EH (cell line): ENCODE measurements around the gene TOR1AIP2.
"Not testable (repeated sequence)": the region's sequence is repeated elsewhere in the genome, so short reads cannot be mapped to it uniquely, and the experiment has no call there.

Source experiments
- DNase-seq: peaks from one replicate; pipeline ENCODE4 v3.0.0-alpha.2; 2015; ENCODE audit warnings: low read depth

The TOR1AIP2 gene

DNA sequence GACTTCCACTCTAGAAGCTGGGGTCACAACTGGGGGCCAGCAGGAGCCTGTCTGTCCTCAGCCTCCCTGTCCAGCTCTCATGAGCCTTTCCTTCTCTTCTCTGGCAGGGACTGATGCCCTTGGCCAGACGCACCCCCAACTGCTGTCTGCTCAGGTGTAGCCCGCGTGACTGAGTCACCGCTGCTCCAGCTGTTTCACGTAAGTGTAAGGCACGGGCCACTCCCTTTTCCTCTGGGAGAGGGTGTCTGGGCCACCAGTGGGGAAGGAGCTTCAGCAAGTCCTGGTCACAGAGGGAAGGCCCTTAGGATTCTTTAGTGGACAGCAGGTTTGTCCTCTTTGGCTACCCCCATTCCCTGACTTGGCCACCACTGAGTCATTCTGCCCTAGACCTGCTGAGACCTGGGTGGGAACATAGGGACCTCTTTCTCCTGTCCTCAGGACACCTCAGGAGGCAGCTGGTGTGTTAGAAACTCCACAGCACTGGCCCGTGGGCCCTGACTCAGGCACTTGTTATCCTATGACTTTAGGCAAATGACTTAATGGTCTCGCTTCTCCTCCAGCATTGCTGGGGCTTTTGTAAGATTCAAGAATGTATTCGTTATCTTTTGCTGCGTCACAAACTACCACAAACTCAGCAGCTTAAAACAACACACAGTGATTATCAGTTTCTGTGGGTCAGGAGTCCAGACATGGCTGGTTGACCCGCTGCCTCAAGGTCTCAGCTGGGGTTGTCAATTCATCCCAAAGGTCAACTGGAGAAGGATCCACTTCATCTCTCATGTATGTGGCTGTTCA is 69.7 kb downstream of the TOR1AIP2 start:
- peak; percentile 86 for DNase-seq

DNA sequence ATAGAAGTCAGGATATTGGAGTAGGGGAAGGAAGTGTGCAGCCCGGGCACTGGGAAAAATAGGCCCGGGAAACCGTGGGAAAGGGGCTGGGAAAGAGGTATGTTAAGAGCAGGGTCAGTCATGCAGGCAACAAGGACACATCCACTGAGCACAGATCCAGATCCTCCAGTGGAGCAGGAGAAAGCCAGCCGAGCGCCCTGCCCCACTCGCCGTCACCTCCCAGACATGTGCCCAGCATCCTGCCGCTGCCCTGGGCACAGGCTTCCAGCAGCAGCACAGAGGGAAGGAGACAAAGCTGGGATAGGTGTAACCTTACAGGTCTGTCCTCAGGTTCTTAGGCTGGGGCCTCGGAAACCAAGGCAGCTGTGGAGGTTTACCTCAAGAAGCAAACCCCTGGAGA is 70.3 kb downstream of the TOR1AIP2 start:
- DNase-seq, result no peak

DNA sequence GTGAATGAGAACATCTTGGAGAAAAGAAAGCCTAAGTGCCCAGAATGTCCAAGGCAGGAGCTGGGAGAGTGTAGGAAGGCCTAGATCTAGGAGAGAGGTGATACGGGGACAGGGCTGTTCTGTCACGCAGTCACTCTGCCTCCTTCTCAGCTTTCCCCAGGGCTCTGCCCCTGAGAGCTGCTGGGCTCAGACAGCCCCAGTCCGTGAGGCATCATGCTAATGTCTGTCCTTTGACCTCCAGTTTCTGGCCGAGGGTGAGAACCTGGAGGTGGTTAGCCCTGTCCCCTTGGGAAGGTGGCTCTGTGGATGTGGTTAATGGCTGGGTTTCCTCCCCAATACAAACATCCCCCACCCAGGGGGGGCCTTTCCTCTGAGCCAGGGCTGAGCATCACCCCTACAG is 71.3 kb downstream of the TOR1AIP2 start:
- DNase-seq, result no peak

DNA sequence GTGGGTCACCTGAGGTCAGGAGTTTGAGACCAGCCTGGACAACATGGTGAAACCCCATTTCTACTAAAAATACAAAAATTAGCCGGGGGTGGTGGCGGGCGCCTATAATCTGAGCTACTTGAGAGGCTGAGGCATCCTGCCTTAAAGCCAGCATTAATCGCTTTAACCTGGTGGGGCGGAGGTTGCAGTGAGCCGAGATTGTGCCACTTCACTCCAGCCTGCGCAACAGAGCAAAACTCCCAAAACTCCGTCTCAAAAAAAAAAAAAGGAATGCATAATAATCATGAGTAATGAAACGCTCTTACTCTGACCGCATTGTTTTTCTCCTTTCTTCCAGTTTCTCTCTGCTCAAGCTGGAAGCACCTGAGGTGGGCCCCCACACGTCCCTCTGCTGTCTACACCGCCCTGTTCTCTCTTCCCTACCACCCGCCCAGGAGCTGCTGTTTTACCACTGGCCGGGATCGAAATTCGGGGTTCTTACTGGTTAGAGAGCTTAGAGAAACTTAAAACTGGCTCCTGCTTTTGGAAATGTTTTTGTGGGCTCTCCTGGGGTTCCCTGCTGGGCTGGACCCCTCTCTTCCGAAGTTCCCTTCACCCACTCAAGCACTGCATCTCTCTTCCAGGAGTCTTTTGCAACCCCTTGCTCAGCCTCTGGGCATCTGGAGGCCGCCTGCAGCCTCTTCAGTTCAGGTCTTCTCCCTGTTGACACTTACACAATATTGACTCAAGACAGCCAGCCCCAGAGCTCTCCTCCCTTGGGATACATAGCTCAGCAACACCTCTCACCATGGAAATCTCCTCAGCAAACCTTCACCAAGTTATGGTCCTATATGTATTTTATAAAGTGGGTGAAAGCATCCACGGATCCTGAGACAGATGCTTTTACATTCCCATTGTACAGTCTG is 72.1 kb downstream of the TOR1AIP2 start:
- DNase-seq, result no peak

DNA sequence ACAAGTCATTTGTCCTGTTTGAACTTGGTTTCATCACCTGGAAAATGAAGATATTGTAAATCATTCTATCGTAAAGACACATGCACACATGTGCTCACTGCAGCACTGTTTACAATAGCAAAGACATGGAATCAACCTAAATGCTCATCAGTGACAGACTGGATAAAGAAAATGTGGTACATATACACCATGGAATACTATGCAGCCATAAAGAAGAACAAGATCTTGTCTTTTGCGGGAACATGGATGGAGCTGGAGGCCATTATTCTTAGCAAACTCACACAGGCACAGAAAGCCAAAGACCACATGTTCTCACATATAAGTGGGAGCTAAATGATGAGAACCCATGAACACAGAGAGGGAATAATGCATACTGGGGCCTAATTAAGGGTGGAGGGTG is 73.2 kb downstream of the TOR1AIP2 start:
- DNase-seq, result not testable (repeated sequence)

DNA sequence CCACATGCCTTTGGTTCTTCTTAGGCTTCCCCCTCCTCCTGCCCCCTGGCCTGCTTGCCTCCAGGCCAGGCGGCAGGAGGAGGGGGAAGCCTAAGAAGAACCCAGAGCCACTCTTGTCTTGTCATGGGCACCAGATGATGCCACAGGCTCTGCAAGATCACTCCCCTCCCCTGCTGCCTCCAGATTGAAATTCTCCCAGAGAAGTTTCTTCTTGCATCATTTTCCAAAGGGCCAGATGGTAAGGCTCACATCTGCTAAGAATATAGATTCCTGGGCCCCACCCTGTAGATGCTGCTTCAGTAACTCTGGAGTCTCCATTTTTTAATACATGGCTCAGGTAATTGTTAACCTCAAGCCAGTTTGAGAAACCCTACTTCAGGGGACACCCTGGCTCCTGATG is 73.7 kb downstream of the TOR1AIP2 start:
- no peak for DNase-seq

DNA sequence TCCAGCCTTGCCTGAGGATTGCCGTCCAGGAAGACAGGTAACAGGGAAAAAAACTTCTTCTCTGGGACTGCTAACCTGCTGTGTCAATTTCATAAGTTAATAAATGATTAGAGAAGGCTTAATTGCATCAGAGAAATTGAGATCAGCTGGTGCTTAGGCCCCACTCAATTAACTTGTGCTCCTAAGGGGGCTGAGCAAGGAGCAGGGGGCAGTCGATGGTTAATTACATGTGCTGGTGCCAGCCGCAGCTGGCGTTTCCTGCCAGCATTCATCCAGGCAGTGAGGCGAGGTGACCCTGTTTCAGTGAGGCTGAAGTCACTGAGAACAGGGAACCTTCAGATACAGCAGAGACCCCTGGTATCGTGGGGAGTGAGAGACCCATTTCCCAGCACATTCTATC is 74.5 kb downstream of the TOR1AIP2 start:
- no peak for DNase-seq

DNA sequence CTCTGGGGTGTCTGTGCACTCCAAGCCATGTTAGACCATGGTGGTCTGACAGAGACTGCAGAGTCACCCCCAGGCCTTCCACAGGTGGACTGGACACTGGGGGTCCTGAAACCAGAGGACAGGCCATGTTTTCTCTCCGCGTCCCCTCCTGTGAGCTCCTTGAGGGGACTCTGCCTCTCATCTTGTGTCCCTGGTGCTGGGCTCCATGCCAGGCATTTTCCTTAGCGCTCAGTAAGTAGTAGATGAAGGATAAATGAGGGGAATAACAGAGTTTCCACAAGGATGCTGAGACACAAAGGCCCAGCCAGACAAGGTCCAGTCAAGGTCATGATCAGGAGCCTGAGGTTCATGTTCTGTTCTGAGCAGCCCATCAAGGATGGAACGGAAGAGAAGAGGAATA is 77.1 kb downstream of the TOR1AIP2 start:
- DNase-seq, result no peak

DNA sequence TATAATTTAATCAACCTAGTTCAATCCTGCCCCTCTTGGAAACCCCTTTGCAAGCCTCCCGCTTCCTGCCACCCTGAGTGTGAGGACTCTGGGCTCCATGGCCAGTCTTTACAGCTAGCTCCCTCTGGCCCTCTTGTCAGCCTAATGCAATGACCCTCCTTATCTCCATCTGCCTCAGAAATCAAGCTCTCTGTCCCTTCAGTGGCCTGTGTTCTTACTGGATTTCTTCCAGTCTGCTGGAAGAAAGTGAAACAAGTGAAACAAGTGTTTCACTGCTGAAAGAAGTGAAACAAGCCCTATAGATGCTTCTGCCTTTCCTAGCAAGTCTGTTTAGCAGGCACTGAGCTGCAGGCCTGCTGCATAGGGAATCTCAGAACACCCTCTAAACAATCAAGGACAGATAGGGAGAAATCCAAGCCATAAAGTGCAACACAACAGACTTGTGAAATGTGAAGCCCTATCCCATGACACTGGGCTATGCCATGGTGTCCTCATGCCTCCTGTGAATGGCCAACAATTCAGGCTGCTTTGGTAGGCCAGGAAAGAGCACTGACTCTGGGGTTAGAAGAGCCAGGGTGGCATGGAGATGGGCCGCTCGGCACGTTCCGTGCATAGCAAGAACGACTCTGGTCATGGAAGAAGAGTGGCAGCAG is 78.6 kb downstream of the TOR1AIP2 start:
- no peak for DNase-seq

DNA sequence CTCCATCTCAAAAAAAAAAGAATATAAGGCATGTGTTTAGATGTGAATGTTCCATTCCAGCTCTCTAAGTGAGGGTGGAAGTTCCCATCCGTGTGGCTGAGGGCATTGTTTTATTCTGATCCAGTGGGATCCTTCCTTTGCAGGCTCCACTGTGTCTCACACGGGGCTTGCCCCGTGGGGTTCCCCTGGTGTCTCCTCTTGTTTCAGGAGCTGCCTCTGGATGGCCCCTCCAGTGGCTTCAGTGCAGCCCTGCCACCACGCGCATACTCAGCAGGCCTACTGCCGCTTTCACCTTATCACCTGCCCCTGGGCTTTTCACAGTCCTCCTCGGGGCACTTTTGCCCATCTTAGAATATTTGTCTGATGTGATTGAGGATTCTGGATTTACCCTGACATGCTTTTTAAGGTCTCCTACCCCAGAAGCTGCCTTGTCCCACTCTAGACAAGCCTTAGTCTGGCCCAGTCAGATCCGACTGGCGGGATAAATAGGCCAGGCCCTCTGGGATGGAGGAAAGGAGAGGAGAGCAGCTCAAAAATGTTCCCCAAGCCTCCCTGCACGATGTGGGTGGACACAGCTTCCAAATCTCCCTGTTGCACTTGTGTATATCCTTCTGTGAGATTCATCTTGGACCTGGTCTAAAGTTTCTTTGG is 79.3 kb downstream of the TOR1AIP2 start:
- no peak for DNase-seq

DNA sequence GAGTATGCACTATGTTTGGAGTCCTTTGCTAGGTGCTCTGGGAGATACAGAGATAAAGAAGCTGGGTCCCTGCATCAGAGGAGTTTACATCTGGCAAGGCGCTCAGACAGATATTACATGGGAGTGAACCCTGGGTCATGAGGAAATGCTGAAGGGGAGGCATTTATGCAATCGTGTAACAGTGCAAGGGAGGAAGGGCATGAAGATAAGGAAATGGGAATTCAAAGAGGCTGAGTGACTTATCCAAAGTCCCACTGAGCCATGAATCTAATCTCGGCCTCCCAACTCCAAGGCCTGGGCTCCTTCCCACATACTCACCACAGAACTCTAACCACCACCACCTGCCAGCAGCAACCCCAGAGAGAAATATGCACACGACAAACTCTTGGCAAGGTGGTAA is 82.9 kb downstream of the TOR1AIP2 start:
- no peak for DNase-seq

DNA sequence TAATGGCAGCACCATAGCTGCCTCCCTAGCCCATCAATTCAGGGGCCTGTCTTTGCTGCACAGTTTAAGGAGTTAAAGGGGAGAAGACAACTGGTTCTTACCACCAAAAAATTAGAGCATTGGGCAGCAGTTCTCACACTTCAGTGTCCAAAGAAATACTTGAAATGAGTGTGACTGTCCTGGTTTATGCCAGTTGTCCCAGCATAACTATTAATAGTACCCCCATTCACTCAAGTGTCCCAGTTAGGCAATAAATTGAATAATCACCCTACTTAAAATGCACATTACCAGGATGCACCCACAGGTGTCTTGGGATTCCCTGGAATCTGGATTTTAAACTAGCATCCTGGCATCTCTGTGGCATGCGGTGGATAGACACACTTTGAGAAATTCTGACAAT is 83.5 kb downstream of the TOR1AIP2 start:
- DNase-seq, result no peak

DNA sequence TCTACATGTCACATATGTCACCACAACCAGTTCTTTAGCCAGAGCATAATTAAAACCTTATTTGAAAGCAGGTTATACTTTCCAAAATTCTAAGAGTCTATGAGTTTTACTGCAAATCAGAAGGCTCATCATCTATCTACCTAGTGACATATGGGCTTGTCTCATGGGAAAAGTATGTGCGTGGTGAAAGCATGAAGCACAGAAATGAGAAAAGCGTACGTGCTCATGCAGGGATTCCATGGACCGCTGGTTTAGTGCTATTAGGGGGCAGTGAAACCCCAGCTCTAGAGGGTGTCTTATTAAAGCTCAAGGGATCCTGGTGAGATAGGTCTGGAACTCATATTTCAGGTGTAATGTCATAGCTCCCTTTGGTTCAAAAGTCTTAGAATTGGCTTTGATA is 84.3 kb downstream of the TOR1AIP2 start:
- no peak for DNase-seq
